Activated CD4-positive, CD25-positive, alpha-beta regulatory T cell treated with anti-CD3 and anti-CD28 coated beads, Interleukin-2, amount 50 U/mL, for 72 hours (primary cell): ENCODE measurements around the gene STIM2.
"Not testable (repeated sequence)": the region's sequence is repeated elsewhere in the genome, so short reads cannot be mapped to it uniquely, and the experiment has no call there.

Source experiments
- DNase-seq: peaks from one replicate; pipeline ENCODE4 v3.0.0; 2021

The STIM2 gene

GRCh38 chr4:26870576-26871262 is 10.1 kb downstream of the STIM2 start:
- DNase-seq = no peak

- DNase-seq = no peak
Observed at GRCh38 chr4:26871611-26872010, 11.0 kb downstream of the STIM2 start.

GRCh38 chr4:26873391-26874026 is 12.9 kb downstream of the STIM2 start:
- DNase-seq = peak; percentile 34

GRCh38 chr4:26874110-26874509 is 13.5 kb downstream of the STIM2 start:
- DNase-seq = no peak

GRCh38 chr4:26877406-26877805 is 16.8 kb downstream of the STIM2 start:
- no peak for DNase-seq

- no peak for DNase-seq
Observed at GRCh38 chr4:26877961-26878360, 17.3 kb downstream of the STIM2 start.

GRCh38 chr4:26878794-26879391 is 18.3 kb downstream of the STIM2 start:
- DNase-seq = no peak

GRCh38 chr4:26879805-26880204 is 19.2 kb downstream of the STIM2 start:
- DNase-seq = no peak

GRCh38 chr4:26884026-26884425 is 23.4 kb downstream of the STIM2 start:
- no peak for DNase-seq

GRCh38 chr4:26884486-26884988 is 23.9 kb downstream of the STIM2 start:
- DNase-seq = no peak

GRCh38 chr4:26885912-26886274 is 25.3 kb downstream of the STIM2 start:
- DNase-seq = no peak

GRCh38 chr4:26887143-26887542 is 26.5 kb downstream of the STIM2 start:
- DNase-seq = no peak

- no peak for DNase-seq
Observed at GRCh38 chr4:26887809-26888208, 27.2 kb downstream of the STIM2 start.

- no peak for DNase-seq
Observed at GRCh38 chr4:26889356-26889755, 28.7 kb downstream of the STIM2 start.

- no peak for DNase-seq
Observed at GRCh38 chr4:26891054-26891453, 30.4 kb downstream of the STIM2 start.

- no peak for DNase-seq
Observed at GRCh38 chr4:26891867-26892266, 31.2 kb downstream of the STIM2 start.

- no peak for DNase-seq
Observed at GRCh38 chr4:26892480-26893150, 32.0 kb downstream of the STIM2 start.

GRCh38 chr4:26893491-26893890 is 32.9 kb downstream of the STIM2 start:
- no peak for DNase-seq

- not testable (repeated sequence) for DNase-seq
Observed at GRCh38 chr4:26894881-26895280, 34.2 kb downstream of the STIM2 start.

- DNase-seq = no peak
Observed at GRCh38 chr4:26896636-26897035, 36.0 kb downstream of the STIM2 start.

GRCh38 chr4:26899991-26900390 is 39.4 kb downstream of the STIM2 start:
- DNase-seq = no peak

GRCh38 chr4:26900765-26901164 is 40.1 kb downstream of the STIM2 start:
- DNase-seq = no peak

- no peak for DNase-seq
Observed at GRCh38 chr4:26905172-26905571, 44.5 kb downstream of the STIM2 start.
